K562 (cell line): Measurements from ENCODE around the gene RWDD1. TPM values are rescaled to one million over a fixed set of nuclear protein-coding genes. Genes with fewer than 3 reads are reported as not detected.

ENCODE experiments used
- ASH1L ChIP-seq: fragments of 450-650 bp; IDR thresholded peaks from 2 replicates; pipeline ENCODE4 v1.6.1; 2018; ENCODE audit warnings: borderline replicate concordance, mild to moderate bottlenecking, low read depth; ENCODE audit not compliant: partially characterized antibody
- CTBP1 ChIP-seq: fragments of 450-650 bp; IDR thresholded peaks from 2 replicates; pipeline ENCODE4 v1.6.1; 2016; ENCODE audit warnings: borderline replicate concordance
- GTF3C2 ChIP-seq: IDR thresholded peaks from 3 replicates; pipeline ENCODE4 v1.6.1; 2011; ENCODE audit warnings: borderline replicate concordance, mild to moderate bottlenecking, moderate library complexity; ENCODE audit not compliant: insufficient read length; ENCODE audit errors: extremely low read depth
- HCFC1 ChIP-seq: IDR thresholded peaks from 2 replicates; pipeline ENCODE4 v1.6.1; 2012; ENCODE audit warnings: low read depth, low read length, improper control_type of control experiment
- HNRNPK ChIP-seq: fragments of 200-400 bp; formaldehyde crosslinking; IDR thresholded peaks from one replicate; pipeline ENCODE4 v1.6.1; 2018; ENCODE audit warnings: mild to moderate bottlenecking, low read depth, low read length; ENCODE audit not compliant: poor library complexity, severe bottlenecking
- MCM2 ChIP-seq: fragments of 450-650 bp; IDR thresholded peaks from 2 replicates; pipeline ENCODE4 v1.6.1; 2017; ENCODE audit warnings: low read depth, mild to moderate bottlenecking
- MYNN ChIP-seq, 2 experiments: sonication (generic); formaldehyde crosslinking in 1 of 2; IDR thresholded peaks; 2 replicates each; pipeline versions ENCODE4 v1.5.0 to v1.6.1; 2016 to 2020; ENCODE audit warnings: antibody characterized with exemption in 1 of 2, missing genetic modification reagents in 1 of 2
- RAD21 ChIP-seq, 2 experiments: fragments of 250-450 bp in 1 of 2; fragments of 450-650 bp in 1 of 2; sonication (Bioruptor Pico) in 1 of 2; formaldehyde crosslinking in 1 of 2; IDR thresholded peaks in 1 of 2; conservative IDR thresholded peaks in 1 of 2; 2 replicates each; pipeline versions ENCODE4 v1.4.0 to v1.8.0; 2020 to 2022; ENCODE audit warnings: mild to moderate bottlenecking in 2 of 2, moderate library complexity in 1 of 2
- RFX1 ChIP-seq: fragments of 450-650 bp; IDR thresholded peaks from 2 replicates; pipeline ENCODE4 v1.6.1; 2016; ENCODE audit warnings: mild to moderate bottlenecking, moderate library complexity
- SMARCA5 ChIP-seq: fragments of 450-650 bp; IDR thresholded peaks from 2 replicates; pipeline ENCODE4 v1.6.1; 2016
- SUPT5H ChIP-seq: fragments of 450-650 bp; IDR thresholded peaks from 2 replicates; pipeline ENCODE4 v1.6.1; 2016
- ZBTB40 ChIP-seq, 2 experiments: fragments of 450-650 bp in 1 of 2; sonication (generic) in 1 of 2; formaldehyde crosslinking in 1 of 2; IDR thresholded peaks; 2 replicates each; pipeline versions ENCODE4 v1.7.1 to v1.9.0; 2016 to 2022; ENCODE audit warnings: inconsistent platforms in 1 of 2, mild to moderate bottlenecking in 1 of 2, missing genetic modification reagents in 1 of 2
- polyA plus RNA-seq, 8 experiments: library from polyadenylated mRNA; depleted of rRNA in 4 of 8; stranded (reverse) in 5 of 8; unstranded in 3 of 8; fragments of >200 nt; fragmentation: Nextera tagmentation in 2 of 8; fragmentation: Illumina TruSeq in 1 of 8; extraction: Ambion mirVana in 2 of 8; extraction: Trizol in 1 of 8; gene quantifications; 2 replicates each; pipeline versions ENCODE4 v1.2.1 to v1.2.3, GENCODE V29; 2011 to 2014; ENCODE audit warnings: inconsistent platforms in 1 of 8, missing spikeins in 1 of 8
- total RNA-seq, 7 experiments: library from RNA; depleted of rRNA in 6 of 7; stranded (reverse); fragments of >200 nt in 6 of 7; fragmentation: Illumina TruSeq in 2 of 7; extraction: Trizol in 2 of 7; gene quantifications; 2 replicates each; pipeline versions ENCODE4 v1.2.1 to v1.2.3, GENCODE V29; 2011 to 2021; ENCODE audit warnings: low replicate concordance in 1 of 7

RWDD1 gene
- total and polyA plus RNA-seq, 9 of the 15 experiments (the other 6 are each of a cell fraction or from before 2014, with no cell fraction given) = 31.9 to 89.8 (median 48.7) TPM

- TF ChIP-seq ZBTB40 (IDR thresholded peaks at IDR 0.05) (peak; percentile 41; the same call in 1 of the 2 replicates), ZBTB40 (CRISPR knock-in tag; IDR thresholded peaks at IDR 0.05) (no peak), ASH1L (peak; percentile 55), CTBP1 (0 out of 2 replicates have a peak, but pooled peaks have one; percentile 22), SUPT5H (peak; percentile 46; the same call in 1 of the 2 replicates), SMARCA5 (0 out of 2 replicates have a peak, but pooled peaks have one; percentile 41), RAD21 (CRISPR knock-in tag; conservative IDR thresholded peaks at IDR 0.05 in 1 of 2, IDR thresholded peaks at IDR 0.05 in 1 of 2) (peak in 1 of 2 experiments; percentile 5; a peak in 1 of 4 replicates), MCM2 (no peak), MYNN (IDR thresholded peaks at IDR 0.05) (peak; percentile 30; the same call in 1 of the 2 replicates), MYNN (CRISPR knock-in tag; IDR thresholded peaks at IDR 0.05) (no peak), GTF3C2 (no peak), HNRNPK (no peak), RFX1 (peak; percentile 96), HCFC1 (no peak)
Measured at GRCh38 chr6:116615937-116616736, 44.8 kb downstream of the RWDD1 start, which contains the start of gene RSPH4A (continued).
